ENCODE results near the gene ARHGEF37.
"Not testable (repeated sequence)": the region's sequence is repeated elsewhere in the genome, so short reads cannot be mapped to it uniquely, and the experiment has no call there.

Gene ARHGEF37

DNA sequence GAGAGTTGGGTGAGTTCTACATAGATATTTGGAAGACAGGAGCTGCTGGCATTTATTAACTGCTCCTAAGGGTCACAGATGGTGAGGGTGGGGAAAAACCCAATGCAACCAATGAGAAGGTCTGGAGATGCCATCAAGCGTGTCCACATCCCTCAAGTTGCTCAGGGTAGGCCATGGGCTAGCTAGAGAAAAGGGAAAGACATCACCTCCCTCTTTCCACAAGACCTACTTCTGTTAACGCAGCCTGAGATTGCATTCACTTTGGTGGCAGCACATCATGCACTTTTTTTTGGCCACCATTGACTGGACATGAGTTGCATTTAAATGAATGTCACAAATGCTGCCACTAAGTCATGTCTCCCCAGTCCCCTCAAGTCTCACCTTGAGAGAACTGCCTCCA lies 71.4 kb downstream of the ARHGEF37 start:
- DNase-seq = no peak

DNA sequence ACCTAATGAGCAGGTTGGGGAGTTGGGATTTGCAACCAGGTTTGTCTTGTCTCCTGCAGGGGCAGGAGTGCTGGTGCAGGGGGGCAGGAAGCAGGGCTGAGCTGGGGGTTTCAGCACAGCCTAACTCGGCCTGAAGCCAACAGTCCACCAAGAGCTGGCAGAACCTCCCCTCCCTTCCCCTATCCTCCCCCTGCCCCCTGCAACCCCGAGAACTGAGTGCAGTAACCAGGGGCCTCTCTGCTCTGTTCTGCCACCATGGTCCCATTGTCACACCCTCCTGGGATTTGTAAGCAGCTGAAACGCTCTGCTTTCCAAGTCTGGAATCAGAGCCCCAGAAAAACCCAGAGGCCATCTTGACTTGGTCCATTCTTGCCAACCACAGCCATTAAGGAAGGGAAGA lies 72.9 kb downstream of the ARHGEF37 start:
- DNase-seq = no peak

DNA sequence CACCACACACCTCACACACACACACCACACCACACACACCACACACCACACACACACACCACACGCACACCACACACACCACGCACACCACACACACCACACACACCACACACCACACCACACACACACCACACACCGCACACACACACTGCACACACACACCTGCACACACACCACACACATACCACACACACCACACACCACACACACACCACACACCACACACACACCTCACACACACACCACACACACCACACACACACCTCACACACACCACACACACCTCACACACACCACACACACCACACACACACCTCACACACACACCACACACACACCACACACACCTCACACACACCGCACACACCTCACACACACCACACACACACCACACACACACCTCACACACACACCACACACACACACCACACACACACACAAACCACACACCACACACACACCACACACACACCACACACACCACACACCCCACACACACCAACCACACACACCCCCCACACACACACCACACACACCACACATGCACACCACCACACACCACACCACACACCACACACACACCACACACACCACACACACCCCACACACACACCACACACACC lies 73.7 kb downstream of the ARHGEF37 start:
- DNase-seq = no peak

DNA sequence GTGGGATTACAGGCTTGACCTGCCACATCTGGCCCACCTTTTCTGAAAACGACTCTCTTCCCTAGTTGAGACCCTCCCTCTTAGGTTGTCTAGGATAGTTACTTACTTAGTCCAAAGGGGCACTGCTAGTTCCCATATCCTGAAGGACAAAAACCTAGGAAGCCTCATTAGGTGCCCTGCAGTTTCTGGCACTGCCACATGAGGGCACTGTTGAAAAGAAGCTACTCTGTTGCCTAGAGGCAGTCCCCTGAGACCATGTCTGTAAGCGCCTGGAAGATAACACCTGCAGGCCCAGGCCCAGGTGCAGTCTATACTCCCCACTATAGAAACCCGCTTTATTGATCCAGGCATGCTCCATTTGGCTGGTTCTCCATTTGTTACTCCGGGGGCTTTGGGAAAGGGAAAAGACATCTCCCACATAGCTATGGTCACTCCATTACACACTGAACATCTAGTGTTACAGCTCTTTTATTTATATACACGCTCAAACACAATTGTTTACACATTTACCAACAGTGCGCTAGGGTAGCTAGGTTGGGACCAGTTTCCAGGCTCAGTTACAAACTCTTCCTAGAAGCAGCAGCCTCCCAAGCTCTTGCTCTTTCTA lies 75.4 kb downstream of the ARHGEF37 start:
- DNase-seq = no peak

DNA sequence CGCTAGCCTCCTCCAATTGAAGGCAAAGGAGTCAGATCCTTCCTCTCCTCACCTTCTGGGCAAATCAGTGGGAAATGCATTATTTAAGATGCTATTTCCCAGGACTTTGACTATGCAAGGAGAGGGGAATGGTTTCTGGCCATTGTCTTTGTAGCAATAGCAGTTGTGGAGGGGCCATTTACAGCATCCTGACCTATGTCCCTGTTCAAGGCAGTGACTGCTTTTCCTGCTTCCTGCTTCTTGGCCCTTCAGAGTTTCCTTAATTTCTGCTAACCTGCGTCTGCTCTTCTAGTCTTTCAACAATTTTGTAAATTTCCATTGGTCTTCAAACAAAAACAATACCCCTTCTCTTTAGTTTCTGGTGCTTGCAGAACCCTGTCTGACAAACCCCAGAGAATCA lies 76.0 kb downstream of the ARHGEF37 start:
- no peak for DNase-seq

DNA sequence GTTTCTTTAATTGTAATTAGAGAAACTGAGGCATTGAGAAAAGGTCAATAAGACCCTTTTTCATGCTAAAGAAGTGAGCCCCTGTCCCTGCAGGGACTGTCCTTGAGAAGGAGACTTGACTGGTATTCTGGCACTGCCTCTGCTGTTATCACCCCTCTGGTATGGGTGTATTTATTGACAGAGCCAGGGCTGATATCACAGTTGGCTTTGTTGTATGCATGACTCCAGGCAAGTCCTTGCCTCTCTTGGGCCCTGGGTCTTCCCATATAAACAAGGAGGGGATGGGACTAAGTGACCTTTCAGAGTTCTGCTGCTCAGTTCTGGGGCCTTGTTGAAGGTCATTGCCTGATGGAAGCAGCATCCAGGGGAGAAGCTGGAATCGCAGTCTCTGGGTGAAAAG lies 77.0 kb downstream of the ARHGEF37 start:
- DNase-seq = no peak

DNA sequence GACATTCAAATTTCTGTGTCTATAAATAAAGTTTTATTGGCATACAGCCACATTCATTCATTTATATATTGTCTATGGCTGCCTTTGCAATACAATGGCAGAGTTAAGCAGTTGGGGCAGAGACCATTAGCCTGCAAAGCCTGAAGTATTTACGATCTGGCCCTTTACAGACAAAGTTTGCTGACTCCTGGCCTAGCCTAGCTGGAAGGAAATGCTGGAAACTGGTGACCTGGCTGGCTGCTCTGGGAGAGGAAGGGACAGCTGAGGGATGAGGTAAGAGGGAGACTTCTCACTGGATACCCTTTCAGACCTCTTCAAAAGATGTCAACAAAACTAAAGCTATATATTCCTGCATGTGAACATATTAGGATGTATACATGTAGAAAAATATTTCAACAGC lies 82.8 kb downstream of the ARHGEF37 start:
- no peak for DNase-seq

DNA sequence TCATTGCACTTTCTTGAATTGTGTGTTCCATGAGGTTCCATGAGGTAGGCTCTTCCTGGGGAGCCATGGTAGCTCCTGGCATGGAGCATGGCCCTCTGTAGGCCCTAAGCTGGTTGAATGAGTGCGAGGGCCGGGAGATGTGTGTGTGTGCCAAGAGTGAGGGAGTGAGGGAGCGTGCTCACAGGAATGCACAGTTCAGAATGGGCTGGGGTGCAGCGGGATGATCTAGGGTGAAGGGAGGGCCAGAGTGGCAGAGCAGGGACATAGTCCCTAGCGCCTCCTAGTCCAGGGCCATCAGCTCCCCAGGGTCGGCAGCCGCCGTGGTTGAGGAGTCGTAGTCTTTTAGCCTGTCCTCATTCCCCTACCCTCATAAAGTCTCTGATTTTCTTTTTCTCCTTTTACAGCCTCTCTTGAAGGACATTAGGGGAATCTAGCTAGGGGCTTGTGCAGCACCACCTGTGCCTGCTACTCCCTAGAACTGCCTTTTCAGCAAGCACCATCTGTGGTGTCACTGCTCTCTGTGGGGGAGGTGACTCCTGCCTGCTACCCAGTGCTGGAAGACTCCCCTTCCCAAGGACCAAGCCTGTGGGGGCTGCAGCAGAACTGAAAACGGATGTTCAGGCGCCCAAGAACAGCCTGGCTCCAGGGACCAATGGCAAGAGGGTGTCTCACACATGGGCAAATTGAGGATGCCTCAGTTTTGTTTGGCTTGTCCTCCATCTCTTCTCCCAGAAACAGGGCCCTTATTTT lies 83.5 kb downstream of the ARHGEF37 start:
- DNase-seq = no peak

DNA sequence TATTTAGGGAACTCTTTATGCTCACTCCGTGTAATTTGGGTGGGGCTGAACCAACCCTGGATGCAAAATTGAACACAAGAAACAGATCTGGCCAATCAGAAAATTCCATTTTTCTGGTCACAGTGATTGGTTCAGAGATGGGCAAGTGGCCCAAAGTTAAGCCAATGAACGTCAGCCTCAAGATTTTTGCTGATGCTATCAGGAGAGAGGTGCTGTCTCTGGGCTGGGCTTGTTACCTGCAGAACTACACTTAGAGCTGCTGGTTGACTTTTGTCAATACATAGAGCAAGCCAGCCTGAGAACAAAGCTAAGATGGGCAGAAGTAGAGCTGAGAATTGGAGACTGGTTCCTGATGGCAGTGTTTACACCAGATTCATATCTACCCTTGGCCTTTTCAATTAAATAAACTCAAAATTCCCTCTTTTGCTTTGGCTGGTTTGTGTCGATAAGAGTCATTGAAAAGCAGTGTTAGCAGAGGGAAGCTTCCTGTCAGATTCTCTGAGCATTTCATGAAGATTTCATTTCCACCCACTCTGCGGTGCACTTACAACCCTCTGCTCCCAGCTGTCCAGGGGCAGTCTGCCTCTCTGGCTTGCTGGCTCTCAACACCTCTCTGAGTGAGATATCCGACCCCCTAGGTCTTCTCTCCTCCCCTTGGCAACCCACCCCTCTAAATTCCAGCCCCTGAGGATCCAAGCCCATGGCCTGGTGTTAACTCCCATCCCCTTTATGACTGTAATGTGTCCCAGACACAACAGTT lies 84.3 kb downstream of the ARHGEF37 start:
- no peak for DNase-seq

DNA sequence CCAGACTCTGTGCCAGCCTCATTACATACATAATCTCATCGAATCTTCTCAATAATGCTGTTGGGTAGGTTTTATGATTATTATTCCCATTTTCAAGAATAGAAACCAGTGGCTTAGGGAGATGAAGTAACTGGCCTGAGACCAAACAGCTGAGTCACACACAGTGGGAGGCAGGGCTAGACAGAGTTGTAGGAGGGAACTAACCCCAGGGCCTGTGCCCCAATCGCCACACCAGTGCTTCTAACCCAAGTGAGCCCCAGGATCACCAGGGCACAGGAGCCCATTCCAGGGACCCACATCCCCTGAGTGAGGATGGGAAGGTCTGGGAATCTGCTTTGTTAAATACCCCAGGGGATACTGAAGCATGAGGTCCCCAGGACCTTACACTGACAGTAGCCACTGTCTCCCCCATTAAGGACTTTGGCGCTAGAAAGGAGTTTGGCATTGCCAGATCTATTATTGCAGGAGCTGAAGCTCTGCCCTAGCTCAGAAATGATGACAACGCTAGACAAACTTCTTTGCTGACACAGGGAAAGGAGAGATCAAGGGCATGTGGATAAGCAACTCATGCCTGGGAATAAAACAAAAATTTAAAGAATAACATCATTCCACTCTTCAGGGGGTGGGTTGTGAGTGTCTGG lies 85.0 kb downstream of the ARHGEF37 start:
- DNase-seq = no peak

DNA sequence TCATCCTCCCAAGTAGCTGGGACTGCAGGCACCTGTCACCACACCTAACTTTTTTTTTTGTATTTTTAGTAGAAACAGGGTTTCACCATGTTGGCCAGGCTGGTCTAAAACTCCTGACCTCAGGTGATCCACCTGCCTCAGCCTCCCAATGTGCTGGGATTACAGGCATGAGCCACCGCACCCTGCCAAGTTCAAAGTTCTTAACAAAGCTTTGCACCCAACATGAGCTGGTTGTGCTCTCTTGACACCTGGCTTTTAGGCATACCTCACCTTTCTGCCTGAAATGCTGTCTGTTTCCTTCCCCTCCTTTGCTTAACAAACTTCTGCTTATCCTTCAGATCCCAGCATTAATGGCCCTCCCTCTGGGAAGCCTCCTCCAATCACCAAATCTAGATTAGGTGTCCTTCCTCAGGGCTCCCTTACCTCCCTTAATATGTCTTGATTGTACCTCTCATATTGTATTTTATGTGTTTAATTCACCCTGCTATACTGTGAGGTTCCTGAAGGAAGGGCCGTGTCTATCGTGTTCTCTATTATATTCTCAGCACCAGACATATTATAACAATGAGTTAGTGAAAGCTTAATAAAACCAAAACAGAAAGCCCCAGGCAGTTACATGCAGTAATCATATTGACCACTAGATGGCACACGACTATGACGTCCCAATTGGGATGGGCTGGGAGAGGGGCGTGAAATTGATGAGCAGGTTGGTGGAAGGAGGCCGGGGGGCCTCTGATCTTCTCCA lies 86.0 kb downstream of the ARHGEF37 start:
- no peak for DNase-seq

DNA sequence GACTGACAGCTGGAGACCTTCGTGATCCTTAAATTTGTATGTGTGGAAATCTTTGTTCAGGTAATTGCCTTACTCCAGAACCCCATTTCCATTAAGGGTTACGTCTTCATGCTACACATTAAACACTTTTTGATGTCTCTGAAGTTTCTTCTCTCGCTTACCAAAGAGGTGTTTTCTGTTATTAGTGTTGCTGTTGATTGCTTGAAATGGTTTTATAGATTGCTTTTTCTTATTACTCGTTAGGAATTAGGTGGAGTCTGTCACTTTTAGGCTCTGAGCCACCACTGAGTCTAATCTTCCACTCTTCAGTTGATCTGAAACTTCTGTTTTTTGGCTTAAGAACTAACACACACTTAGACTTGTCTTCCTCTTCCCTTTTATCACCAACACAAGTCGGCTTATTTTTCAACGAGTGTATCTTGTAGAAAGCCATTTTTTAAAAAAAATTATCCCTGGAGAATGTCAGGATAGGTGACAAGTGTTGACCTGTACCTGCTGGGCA lies 86.6 kb downstream of the ARHGEF37 start:
- DNase-seq = no peak

DNA sequence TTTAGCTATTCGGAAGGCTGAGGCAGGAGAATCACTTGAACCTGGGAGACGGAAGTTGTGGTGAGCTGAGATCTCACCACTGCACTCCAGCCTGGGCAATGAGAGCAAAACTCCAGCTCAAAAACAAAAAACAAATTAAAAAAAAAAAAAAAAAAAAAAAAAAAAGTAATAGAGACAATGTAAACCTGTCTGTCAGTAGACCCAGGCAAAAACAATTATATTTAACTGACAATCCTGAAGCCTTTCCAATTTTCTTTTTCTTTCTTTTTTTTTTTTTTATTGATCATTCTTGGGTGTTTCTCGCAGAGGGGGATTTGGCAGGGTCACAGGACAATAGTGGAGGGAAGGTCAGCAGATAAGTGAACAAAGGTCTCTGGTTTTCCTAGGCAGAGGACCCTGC lies 88.0 kb downstream of the ARHGEF37 start:
- DNase-seq = not testable (repeated sequence)

DNA sequence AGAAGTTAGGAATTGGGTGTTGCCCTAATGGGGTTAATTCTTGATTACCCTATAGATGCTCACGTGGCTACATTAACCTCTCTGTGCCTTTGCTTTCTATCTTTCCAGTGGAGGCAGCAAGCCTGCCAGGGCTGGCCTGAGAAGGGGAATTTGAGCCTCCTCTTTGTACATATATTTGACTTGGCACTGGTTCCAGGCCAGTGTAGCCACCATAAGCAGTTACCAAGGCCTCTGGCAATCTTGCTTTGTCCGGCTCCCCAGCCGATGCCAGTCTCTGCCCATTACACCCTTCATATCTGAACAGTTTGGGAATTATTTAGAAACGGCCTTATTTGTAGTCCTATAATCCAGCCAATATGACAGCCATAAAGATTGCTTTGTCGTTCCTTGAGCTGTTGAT lies 90.2 kb downstream of the ARHGEF37 start:
- DNase-seq = peak; percentile 64

DNA sequence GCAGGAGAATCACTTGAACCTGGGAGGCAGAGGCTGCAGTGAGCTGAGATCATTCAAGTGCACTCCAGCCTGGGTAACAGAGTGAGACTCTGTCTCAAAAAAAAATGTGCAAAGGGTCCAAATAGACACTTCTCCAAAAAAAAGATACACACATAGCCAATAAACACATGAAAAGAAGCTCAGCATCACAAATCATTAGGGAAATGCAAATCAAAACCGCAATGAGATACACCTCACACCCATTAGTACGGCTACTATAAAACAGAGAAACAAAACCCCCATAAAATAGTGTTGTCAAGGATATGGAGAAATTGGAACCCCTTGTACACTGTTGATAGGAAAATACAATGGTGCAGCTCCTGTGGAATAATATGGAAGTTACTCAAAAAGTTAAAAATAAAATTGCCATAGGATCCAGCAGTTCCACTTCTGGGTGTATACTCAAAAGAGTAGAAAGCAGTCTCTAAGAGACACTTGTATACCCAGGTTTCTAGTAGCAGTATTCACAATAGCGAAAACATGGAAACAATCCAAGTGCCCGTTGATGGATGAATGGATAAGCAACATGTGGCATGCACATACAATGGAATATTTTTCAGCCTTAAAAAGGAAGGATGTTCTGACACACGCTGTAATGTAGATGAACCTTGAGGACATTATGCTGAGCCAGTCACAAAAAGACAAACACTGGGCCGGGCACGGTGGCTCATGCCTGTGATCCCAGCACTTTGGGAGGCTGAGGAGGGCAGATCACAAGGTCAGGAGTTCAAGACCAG lies 91.6 kb downstream of the ARHGEF37 start:
- DNase-seq = peak; percentile 65

DNA sequence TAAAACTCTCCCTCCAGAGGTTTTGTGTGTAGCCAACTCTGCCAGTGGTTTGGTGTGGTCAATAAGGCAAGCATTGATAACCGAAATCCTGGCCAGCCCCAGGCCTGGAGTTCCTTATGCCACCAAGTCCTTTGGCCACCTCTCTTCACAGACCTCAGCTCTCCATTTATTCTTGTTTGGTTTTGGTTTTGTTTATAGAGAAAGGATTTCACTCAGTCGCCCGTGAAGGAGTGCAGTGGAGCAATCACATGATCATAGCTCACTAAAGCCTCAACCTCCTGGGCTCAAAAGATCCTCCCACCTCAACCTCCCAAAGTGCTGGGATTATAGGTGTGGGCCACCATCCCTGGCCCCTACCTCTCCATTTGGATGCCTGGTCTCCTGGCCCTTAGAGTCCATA lies 93.4 kb downstream of the ARHGEF37 start:
- DNase-seq = no peak

DNA sequence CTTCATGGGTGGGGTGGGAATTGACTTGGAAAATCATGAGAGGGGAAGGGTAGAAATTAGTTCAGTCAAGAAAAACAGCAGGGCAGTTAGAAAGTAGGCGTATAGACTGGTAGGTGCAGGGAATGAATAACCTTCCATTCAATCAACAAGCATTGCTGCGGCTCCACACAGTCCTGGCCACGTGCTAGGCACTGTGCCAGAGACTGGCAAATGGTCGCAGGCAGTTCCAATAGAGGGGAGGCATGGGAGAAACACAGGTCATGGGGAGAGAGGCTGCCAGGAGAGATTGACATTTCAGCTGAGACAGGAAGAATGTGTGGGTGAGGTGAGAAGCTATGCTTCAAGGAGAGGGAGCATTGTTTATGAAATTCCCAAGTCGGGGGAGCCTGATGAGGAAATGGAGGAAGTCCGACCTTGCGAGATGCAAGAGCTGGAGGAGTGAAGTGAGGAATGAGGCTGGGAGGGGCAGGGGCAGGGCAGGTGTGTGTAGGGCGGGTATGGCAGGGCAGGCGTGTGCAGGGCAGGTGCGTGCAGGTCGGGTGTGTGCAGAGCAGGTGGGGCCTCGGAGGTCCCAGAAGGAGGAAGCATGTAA lies 94.4 kb downstream of the ARHGEF37 start:
- DNase-seq = peak; percentile 61

DNA sequence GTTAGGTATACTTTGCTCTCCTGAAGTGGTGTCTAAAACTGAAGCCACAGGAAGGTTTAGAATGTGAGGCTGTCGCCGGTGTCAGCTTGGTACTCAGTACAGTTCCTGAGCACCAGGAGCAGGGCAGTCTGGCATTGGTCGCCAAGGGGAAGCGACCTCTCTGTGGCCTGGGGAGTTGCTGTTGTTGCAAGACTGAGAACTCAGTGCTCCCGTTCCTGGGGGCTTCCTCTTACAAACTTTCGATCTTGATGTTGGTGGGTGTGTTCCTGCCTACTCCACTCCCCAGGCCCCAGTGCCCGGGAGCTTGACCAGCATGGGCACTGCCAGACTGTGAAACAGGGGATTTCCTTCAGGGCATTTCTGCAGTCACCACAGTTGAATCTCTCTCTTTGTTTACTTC lies 96.4 kb downstream of the ARHGEF37 start:
- DNase-seq = no peak

DNA sequence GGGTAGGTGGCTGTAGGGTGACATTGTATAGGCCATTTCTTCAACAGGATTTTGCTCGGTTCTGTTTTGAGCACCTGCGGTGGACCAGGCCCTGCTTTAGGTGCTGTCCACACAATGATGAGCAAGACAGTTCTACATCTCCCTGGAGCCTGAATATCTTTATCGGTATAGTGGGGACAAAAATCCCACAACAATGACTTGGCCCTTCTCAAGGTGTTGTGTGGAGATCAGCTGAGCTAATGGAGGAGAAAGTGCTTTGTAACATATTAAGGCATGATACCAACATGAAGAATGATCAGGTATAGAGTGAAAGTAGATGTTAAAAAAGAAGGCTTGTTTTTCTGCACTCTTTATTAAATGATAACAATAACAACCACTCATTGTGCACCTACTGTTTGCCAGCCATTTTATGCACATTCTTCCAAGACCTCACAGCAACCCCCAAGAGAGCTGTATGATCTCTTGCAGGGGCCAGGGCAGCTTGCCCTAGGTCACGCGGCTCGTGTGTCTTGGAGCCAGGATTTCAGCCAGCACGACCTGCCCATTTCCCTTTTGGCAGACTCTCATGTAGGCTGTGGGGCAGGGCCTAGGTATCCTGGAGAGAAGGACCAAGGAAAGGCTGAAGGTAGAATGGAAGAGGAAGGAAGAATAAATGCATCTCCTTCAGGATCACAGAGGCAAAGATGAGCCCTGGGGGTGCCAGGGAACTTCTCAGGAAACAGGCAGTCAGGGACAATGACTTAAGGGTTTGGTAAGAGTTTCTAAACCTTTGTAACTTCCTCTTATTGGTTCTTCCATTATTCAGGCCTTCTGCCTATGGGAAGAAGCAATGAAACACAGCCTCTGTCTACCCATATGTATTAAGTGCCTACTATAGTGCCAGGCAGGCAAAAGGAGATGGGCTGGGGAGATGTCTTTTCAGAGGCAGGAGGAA lies 98.8 kb downstream of the ARHGEF37 start:
- no peak for DNase-seq

DNA sequence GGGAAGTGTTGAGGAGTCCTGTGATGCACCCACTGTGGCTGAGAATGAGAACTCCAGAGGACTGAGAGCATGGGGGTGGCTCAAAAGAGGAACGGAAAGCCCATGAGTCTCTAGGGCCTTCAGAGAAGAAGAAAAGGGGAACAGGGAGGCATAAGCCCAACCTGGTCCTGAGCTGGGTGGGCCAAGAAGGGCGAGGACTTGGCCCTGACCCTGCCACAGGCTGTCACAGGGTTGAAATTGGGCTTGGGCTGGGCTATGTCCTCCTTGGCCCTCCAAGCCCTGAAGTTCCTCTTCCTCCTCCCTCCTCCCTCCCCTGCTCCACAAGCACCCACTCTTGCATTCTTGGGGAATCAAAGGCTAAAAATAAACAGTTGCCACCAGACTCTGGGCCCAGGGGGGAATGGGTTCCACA lies 99.5 kb downstream of the ARHGEF37 start:
- no peak for DNase-seq

Measured in DMS153 (cell line).